Right atrium auricular region (tissue), 2 donors: Measurements from ENCODE around the gene UBAC1. TPM values are rescaled to one million over a fixed set of nuclear protein-coding genes. Genes with fewer than 3 reads are reported as not detected.

Source experiments
- DNase-seq: peaks from one replicate; pipeline ENCODE4 v3.0.0-alpha.2; 2019; ENCODE audit warnings: low spot score
- H3K27ac ChIP-seq, 2 donors: fragments of 200-600 bp; sonication (generic); 1 replicate in 1 of 2; 2 replicates in 1 of 2; pipeline ENCODE4 v1.5.1; 2016 to 2019
- H3K27me3 ChIP-seq, 2 donors: fragments of 200-600 bp; sonication (generic); one replicate each; pipeline versions ENCODE4 v1.5.1 to v1.6.0; 2017 to 2019
- H3K36me3 ChIP-seq: fragments of 200-600 bp; sonication (generic); one replicate; pipeline ENCODE4 v1.5.1; 2016
- H3K4me1 ChIP-seq, 2 donors: fragments of 200-600 bp; sonication (generic); one replicate each; pipeline versions ENCODE4 v1.5.1 to v1.6.0; 2017 to 2019
- H3K4me3 ChIP-seq, 2 donors: fragments of 200-600 bp; sonication (generic); 1 replicate in 1 of 2; 2 replicates in 1 of 2; pipeline ENCODE4 v1.5.1; 2017 to 2019; ENCODE audit warnings: mild to moderate bottlenecking in 1 of 2, moderate library complexity in 1 of 2
- H3K9me3 ChIP-seq, 2 donors: fragments of 200-600 bp; sonication (generic); one replicate each; pipeline ENCODE4 v1.5.1; 2019
- total RNA-seq, 2 donors: library from RNA; depleted of rRNA; stranded (reverse); fragments of >200 nt; gene quantifications; one replicate each; pipeline ENCODE4 v1.1.0, GENCODE V29; 2016
- TF ChIP-seq, protein P1 (sequence below), 2 donors: fragments of 200-600 bp; sonication (generic); IDR thresholded peaks; one replicate each; pipeline ENCODE4 v1.5.1; 2019; ENCODE audit warnings: antibody characterized with exemption in 2 of 2

Gene UBAC1
- total RNA-seq, 2 donors from 2014 or later, result 58.6 to 76.9 TPM

DNA sequence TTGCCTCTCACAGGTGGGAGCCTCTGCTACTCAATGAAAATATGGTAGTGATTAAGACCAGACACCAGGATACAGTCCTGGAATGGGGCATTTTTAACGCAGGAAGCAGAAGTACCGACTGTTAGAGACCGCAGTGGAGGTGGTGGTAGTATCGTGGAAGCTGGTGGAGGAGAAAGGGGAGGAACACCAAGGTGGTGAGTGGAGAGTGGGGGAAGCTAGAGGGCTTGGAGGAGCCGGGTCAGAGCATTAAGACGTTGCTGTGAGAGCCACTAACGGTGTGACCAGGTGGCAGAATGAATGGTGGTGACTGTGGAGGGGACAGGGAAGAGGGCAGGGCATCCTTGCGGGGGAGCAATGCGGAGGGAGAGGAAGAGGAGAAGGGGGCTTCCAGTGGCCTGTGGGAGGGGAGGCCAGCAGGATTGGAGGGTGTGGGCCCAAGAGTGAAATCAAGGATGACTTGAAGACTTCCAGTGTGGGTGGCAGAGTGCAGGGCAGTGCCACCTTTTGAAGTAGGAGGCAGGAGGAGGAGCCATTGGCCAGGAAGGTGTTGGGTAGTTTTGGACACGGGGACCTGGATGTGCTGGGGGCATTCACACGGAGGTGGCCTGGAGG, 1.6 kb upstream of the UBAC1 start:
- Histone ChIP-seq H3K27me3 (no peaks in the 10 kb centered on the region), H3K36me3 (no peaks in the 10 kb centered on the region), H3K27ac (no peak overlapping the region), H3K9me3 (no peaks in the 10 kb centered on the region), H3K4me3 (no peak overlapping the region), H3K4me1 (peaks cover 0 to 40% of the 10 kb centered on the region in 2 donors)
- no peak for DNase-seq
- TF ChIP-seq, protein P1, sequence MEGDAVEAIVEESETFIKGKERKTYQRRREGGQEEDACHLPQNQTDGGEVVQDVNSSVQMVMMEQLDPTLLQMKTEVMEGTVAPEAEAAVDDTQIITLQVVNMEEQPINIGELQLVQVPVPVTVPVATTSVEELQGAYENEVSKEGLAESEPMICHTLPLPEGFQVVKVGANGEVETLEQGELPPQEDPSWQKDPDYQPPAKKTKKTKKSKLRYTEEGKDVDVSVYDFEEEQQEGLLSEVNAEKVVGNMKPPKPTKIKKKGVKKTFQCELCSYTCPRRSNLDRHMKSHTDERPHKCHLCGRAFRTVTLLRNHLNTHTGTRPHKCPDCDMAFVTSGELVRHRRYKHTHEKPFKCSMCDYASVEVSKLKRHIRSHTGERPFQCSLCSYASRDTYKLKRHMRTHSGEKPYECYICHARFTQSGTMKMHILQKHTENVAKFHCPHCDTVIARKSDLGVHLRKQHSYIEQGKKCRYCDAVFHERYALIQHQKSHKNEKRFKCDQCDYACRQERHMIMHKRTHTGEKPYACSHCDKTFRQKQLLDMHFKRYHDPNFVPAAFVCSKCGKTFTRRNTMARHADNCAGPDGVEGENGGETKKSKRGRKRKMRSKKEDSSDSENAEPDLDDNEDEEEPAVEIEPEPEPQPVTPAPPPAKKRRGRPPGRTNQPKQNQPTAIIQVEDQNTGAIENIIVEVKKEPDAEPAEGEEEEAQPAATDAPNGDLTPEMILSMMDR (IDR thresholded peaks at IDR 0.05), result no peak

GRCh38 chr9:135961811-135962695, 880 bp upstream of the UBAC1 start:
- DNase-seq, result no peak
- H3K9me3 ChIP-seq, result no peaks in the 10 kb centered on the region
- TF ChIP-seq, protein P1 (IDR thresholded peaks at IDR 0.05), result no peak
- H3K4me1 ChIP-seq, result peaks cover 0 to 40% of the 10 kb centered on the region in 2 donors
- no peak overlapping the region for H3K4me3 ChIP-seq
- no peaks in the 10 kb centered on the region for H3K36me3 ChIP-seq
- no peak overlapping the region for H3K27ac ChIP-seq
- H3K27me3 ChIP-seq, result no peaks in the 10 kb centered on the region

- Histone ChIP-seq H3K27me3 (no peaks in the 10 kb centered on the region), H3K27ac (peak overlapping the region; percentile 90 to 95), H3K36me3 (no peaks in the 10 kb centered on the region), H3K9me3 (no peaks in the 10 kb centered on the region), H3K4me1 (peaks cover 0 to 53% of the 10 kb centered on the region in 2 donors), H3K4me3 (peak overlapping the region; percentile 90 to 98)
- TF ChIP-seq, protein P1 (IDR thresholded peaks at IDR 0.05), result no peak
- DNase-seq, result no peak
These were observed 529 bp downstream of the UBAC1 start for GRCh38 chr9:135960411-135961276.

GRCh38 chr9:135959814-135960213, 1.4 kb downstream of the UBAC1 start:
- Histone ChIP-seq H3K4me1 (peaks cover 0 to 56% of the 10 kb centered on the region in 2 donors), H3K9me3 (no peaks in the 10 kb centered on the region), H3K4me3 (peak overlapping the region; percentile 90 to 98), H3K27ac (peak overlapping the region; percentile 90 to 95), H3K36me3 (peaks cover 2% of the 10 kb centered on the region), H3K27me3 (no peaks in the 10 kb centered on the region)
- TF ChIP-seq, protein P1 (IDR thresholded peaks at IDR 0.05), result no peak
- DNase-seq, result no peak

- Histone ChIP-seq H3K36me3 (peaks cover 13% of the 10 kb centered on the region), H3K4me1 (peaks cover 0 to 56% of the 10 kb centered on the region in 2 donors), H3K9me3 (no peaks in the 10 kb centered on the region), H3K27me3 (no peaks in the 10 kb centered on the region), H3K4me3 (no peak overlapping the region), H3K27ac (no peak overlapping the region)
- no peak for DNase-seq
- TF ChIP-seq, protein P1 (IDR thresholded peaks at IDR 0.05), result no peak
These were observed 2.7 kb downstream of the UBAC1 start for GRCh38 chr9:135958485-135958884.
